ENCODE results near the gene MEX3C.

- TF ChIP-seq CTCF (IDR thresholded peaks at IDR 0.05; ENCODE audit: low read depth, low read length), result no peak
- no peak for TF ChIP-seq POLR2A (IDR thresholded peaks at IDR 0.05; ENCODE audit: extremely low read depth, insufficient read length)
These were observed 43.7 kb downstream of the MEX3C start for GRCh38 chr18:51153659-51154371.
